ENCODE data around the gene CDC25A.
"Not testable (repeated sequence)": the region's sequence is repeated elsewhere in the genome, so short reads cannot be mapped to it uniquely, and the experiment has no call there.

Gene CDC25A

GRCh38 chr3:48112108-48112791 lies 76.0 kb downstream of the CDC25A start:
- DNase-seq (ENCODE audit: insufficient read length, low spot score); FAIRE-seq: not testable (repeated sequence)

GRCh38 chr3:48110463-48110862 lies 77.8 kb downstream of the CDC25A start:
- DNase-seq (ENCODE audit: insufficient read length, low spot score) (no peak), FAIRE-seq (no peak)

- no peak for FAIRE-seq
- no peak for DNase-seq (ENCODE audit: insufficient read length, low spot score)
Measured at GRCh38 chr3:48107227-48107626, 81.0 kb downstream of the CDC25A start.
